Measurements from ENCODE around the gene PIGW.
A peak's percentile ranks its signal among the peaks of the same experiment; 100 is the strongest.

Gene PIGW

DNA sequence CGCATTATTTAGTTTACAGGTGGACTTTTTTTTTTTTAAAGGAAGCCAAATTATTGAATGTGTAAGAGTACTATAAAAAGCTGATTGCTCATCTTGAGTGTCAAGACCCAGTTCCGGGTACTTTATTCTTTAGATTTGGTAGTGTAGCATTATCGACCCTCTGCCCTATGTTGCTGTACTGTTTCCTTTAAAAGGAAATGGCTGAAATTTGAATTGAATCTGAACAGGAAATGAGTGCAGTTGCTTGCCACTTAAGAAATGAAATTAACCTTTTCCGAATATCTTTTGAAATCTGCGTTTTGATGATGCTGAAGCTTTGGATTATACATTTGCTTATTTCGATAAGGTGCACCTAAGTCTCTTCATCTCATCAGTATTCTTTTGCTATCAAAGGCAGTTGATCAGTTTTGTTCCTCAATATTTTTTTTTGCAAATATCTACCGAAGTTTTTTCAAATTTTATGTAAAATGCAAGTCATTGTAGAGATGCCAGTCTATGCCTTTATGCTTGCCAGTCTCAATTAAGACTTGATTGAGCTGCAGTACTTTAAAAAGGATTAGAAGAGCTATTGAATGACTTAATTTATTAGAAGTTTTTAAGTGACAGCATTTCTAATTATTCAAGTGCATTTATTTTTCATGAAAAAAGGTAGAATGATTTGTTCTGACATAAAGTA is 11.8 kb downstream of the PIGW start:
- no peaks in the 10 kb centered on the region for H3K27me3 ChIP-seq (ENCODE audit: control insufficient read depth, low read length)

DNA sequence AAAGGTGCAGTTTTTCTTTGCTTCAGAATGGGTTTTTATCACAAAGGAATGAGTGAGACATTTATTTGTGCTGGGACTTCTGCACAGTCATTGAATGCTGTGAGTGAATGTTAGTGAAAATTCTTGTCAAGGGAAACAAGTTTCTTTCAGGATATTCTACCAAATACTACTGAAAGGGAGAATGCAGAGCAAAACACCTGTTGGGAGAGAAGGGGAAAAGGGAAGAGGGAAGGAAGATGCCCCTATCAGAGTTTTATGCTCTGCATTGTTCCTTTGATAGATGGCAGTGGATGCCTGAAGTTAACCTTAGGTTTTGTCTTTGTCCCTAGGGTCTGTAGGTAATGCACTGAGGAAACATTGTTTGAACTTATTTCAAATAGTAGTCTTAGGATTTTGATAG is 13.0 kb downstream of the PIGW start:
- Histone ChIP-seq H3K79me2 (ENCODE audit: control insufficient read depth, low read length) (peaks cover 93% of the 10 kb centered on the region), H3K4me1 (ENCODE audit: control insufficient read depth, low read length) (peaks cover 64% of the 10 kb centered on the region), H3K36me3 (ENCODE audit: control insufficient read depth, low read length) (peaks cover 57% of the 10 kb centered on the region), H3K27me3 (ENCODE audit: control insufficient read depth, low read length) (no peaks in the 10 kb centered on the region), H3K4me3 (ENCODE audit: low read length) (peak overlapping the region; percentile 95), H3K27ac (ENCODE audit: low read depth, low read length) (peak overlapping the region; percentile 94), H4K20me1 (ENCODE audit: control insufficient read depth, insufficient read depth, low read depth, low read length) (peaks cover 22% of the 10 kb centered on the region; the same call in 1 of the 2 replicates), H3F3A (ENCODE audit: control insufficient read depth, insufficient read depth) (peaks cover 35% of the 10 kb centered on the region), H3K9me3 (ENCODE audit: control insufficient read depth, insufficient read depth, low read length) (no peaks in the 10 kb centered on the region), H3K9me2 (replicated peaks; ENCODE audit: control insufficient read depth, low read length) (no peaks in the 10 kb centered on the region), H3K4me2 (ENCODE audit: low read length) (peak overlapping the region; percentile 85)
- TF ChIP-seq, protein P1, sequence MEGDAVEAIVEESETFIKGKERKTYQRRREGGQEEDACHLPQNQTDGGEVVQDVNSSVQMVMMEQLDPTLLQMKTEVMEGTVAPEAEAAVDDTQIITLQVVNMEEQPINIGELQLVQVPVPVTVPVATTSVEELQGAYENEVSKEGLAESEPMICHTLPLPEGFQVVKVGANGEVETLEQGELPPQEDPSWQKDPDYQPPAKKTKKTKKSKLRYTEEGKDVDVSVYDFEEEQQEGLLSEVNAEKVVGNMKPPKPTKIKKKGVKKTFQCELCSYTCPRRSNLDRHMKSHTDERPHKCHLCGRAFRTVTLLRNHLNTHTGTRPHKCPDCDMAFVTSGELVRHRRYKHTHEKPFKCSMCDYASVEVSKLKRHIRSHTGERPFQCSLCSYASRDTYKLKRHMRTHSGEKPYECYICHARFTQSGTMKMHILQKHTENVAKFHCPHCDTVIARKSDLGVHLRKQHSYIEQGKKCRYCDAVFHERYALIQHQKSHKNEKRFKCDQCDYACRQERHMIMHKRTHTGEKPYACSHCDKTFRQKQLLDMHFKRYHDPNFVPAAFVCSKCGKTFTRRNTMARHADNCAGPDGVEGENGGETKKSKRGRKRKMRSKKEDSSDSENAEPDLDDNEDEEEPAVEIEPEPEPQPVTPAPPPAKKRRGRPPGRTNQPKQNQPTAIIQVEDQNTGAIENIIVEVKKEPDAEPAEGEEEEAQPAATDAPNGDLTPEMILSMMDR (IDR thresholded peaks at IDR 0.05; ENCODE audit: low read depth, low read length, poor library complexity, severe bottlenecking) = no peak
- no peak for TF ChIP-seq EZH2phosphoT487 (IDR thresholded peaks at IDR 0.05; ENCODE audit: borderline replicate concordance, low read length)

More for the DNA sequence above, 11.8 kb downstream of the PIGW start:
- Histone ChIP-seq H3K4me3 (ENCODE audit: low read length) (peak overlapping the region; percentile 95), H3F3A (ENCODE audit: control insufficient read depth, insufficient read depth) (peaks cover 39% of the 10 kb centered on the region), H3K4me1 (ENCODE audit: control insufficient read depth, low read length) (peaks cover 52% of the 10 kb centered on the region), H3K79me2 (ENCODE audit: control insufficient read depth, low read length) (peaks cover 84% of the 10 kb centered on the region), H3K9me3 (ENCODE audit: control insufficient read depth, insufficient read depth, low read length) (no peaks in the 10 kb centered on the region), H3K36me3 (ENCODE audit: control insufficient read depth, low read length) (peaks cover 47% of the 10 kb centered on the region), H3K27ac (ENCODE audit: low read depth, low read length) (peak overlapping the region; percentile 94), H3K9me2 (replicated peaks; ENCODE audit: control insufficient read depth, low read length) (no peaks in the 10 kb centered on the region), H3K4me2 (ENCODE audit: low read length) (peak overlapping the region; percentile 85), H4K20me1 (ENCODE audit: control insufficient read depth, insufficient read depth, low read depth, low read length) (peaks cover 19% of the 10 kb centered on the region; the same call in 1 of the 2 replicates)
- TF ChIP-seq EZH2phosphoT487 (IDR thresholded peaks at IDR 0.05; ENCODE audit: borderline replicate concordance, low read length) = no peak
- TF ChIP-seq, protein P1 (IDR thresholded peaks at IDR 0.05; ENCODE audit: low read depth, low read length, poor library complexity, severe bottlenecking) = no peak

DNA sequence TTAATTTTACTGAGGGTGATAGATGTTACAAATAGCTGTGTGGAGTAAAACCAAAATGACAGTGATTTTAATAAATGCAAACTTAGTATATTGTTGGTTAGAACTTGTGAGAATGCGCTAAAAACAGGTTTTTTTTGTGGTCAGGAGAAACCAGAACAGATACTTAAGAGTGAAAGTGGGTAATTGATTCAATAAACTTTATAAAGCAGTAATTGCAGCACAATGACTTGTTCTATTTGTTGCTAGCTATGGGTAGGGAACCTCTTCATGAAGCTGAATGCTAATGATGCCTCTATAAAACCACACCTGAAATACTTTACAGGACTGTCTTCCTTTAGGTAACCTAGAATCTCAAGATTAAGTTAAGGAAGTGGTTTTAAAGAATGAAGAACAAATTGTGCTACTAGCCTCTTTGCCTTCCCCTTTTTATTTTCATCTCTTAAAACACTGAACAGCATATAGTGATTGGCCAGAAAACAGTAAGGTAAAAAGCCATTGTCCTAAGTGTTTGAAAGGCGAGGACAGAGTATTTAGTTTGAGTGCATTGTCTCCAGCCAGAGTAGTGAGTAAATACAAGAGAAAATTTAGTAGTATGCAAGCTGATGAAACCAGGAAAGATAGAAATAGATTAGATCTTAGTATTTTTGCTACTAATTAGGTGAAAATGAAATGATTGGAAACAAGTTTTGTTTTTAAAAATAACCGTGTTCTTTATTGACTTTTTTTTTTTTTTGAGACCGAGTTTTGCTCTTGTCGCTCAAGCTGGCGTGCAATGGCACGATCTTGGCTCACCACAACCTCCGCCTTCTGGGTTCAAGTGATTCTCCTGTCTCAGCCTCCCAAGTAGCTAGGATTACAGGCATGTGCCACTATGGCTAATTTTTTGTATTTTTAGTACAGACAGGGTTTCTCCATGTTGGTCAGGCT is 16.0 kb downstream of the PIGW start:
- Histone ChIP-seq H3K27me3 (ENCODE audit: control insufficient read depth, low read length) (no peaks in the 10 kb centered on the region), H3K27ac (ENCODE audit: low read depth, low read length) (peak overlapping the region; percentile 94), H3K9me3 (ENCODE audit: control insufficient read depth, insufficient read depth, low read length) (no peaks in the 10 kb centered on the region), H3K4me1 (ENCODE audit: control insufficient read depth, low read length) (peaks cover 88% of the 10 kb centered on the region), H3F3A (ENCODE audit: control insufficient read depth, insufficient read depth) (peaks cover 44% of the 10 kb centered on the region), H3K36me3 (ENCODE audit: control insufficient read depth, low read length) (peaks cover 75% of the 10 kb centered on the region), H4K20me1 (ENCODE audit: control insufficient read depth, insufficient read depth, low read depth, low read length) (peaks cover 37% of the 10 kb centered on the region), H3K79me2 (ENCODE audit: control insufficient read depth, low read length) (peaks cover 99% of the 10 kb centered on the region), H3K9me2 (replicated peaks; ENCODE audit: control insufficient read depth, low read length) (no peaks in the 10 kb centered on the region), H3K4me2 (ENCODE audit: low read length) (peak overlapping the region; percentile 57), H3K4me3 (ENCODE audit: low read length) (peak overlapping the region; percentile 54)
- no peak for TF ChIP-seq EZH2phosphoT487 (IDR thresholded peaks at IDR 0.05; ENCODE audit: borderline replicate concordance, low read length)
- TF ChIP-seq, protein P1 (IDR thresholded peaks at IDR 0.05; ENCODE audit: low read depth, low read length, poor library complexity, severe bottlenecking) = no peak
